Lower leg skin (tissue), 3 donors: ENCODE data around the gene SLC5A10.
"Not testable (repeated sequence)": the region's sequence is repeated elsewhere in the genome, so short reads cannot be mapped to it uniquely, and the experiment has no call there.

Experiments used
- POLR2A ChIP-seq, 2 donors: fragments of 450-650 bp; IDR thresholded peaks; one replicate each; pipeline ENCODE4 v1.6.1; 2016 to 2017; ENCODE audit warnings: antibody characterized with exemption in 2 of 2, mild to moderate bottlenecking in 1 of 2, moderate library complexity in 1 of 2
- TF ChIP-seq, protein P1 (sequence below), 3 donors: fragments of 450-650 bp; IDR thresholded peaks; one replicate each; pipeline ENCODE4 v1.5.1; 2016; ENCODE audit warnings: antibody characterized with exemption in 3 of 3, mild to moderate bottlenecking in 3 of 3, moderate library complexity in 2 of 3

DNA sequence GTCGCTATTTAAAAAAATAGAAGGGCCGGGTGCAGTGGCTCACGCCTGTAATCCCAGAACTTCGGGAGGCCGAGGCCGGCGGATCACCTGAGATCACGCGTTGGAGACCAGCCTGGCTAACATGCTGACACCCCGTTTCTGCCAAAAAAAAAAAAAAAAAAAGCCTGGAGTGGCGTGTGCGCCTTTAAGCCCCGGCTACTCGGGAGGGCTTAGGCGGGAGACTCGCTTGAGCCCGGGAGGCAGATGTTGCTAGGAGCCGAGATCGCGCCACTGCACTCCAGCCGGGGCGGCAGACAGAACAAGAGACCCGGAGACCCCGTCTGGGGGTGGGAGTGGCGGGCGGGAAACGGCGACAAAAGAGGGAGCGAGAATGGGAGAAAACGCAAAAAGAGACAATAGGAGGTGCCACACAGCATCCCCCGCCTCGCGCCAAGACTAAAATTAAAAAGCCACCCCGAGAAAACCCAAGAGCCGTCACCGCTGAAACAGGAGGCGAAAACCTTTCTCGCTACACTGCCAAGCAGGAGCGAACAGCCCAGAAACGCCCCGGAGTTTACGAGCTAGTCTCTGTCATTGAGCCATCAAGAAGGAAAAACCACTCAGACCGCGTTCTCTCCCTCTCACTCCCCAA, 111.5 kb downstream of the SLC5A10 start:
- TF ChIP-seq, protein P1, sequence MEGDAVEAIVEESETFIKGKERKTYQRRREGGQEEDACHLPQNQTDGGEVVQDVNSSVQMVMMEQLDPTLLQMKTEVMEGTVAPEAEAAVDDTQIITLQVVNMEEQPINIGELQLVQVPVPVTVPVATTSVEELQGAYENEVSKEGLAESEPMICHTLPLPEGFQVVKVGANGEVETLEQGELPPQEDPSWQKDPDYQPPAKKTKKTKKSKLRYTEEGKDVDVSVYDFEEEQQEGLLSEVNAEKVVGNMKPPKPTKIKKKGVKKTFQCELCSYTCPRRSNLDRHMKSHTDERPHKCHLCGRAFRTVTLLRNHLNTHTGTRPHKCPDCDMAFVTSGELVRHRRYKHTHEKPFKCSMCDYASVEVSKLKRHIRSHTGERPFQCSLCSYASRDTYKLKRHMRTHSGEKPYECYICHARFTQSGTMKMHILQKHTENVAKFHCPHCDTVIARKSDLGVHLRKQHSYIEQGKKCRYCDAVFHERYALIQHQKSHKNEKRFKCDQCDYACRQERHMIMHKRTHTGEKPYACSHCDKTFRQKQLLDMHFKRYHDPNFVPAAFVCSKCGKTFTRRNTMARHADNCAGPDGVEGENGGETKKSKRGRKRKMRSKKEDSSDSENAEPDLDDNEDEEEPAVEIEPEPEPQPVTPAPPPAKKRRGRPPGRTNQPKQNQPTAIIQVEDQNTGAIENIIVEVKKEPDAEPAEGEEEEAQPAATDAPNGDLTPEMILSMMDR (IDR thresholded peaks at IDR 0.05) = not testable (repeated sequence)
- TF ChIP-seq POLR2A (IDR thresholded peaks at IDR 0.05) = not testable (repeated sequence)
